HEK293 (cell line): ENCODE data around the gene C1QTNF1.

ENCODE experiments used
- CTCF ChIA-PET: fragments of 350-600 bp; formaldehyde crosslinking; extraction: SDS; loops from one replicate; lab custom pipeline; 2021; ENCODE audit warnings: antibody characterized with exemption; lab: Yijun Ruan, JAX
- POLR2A ChIA-PET: fragments of 300-600 bp; formaldehyde crosslinking; extraction: SDS; loops from one replicate; lab custom pipeline; 2020; ENCODE audit warnings: antibody characterized with exemption, inconsistent platforms; lab: Yijun Ruan, JAX
- H3K27ac ChIP-seq: fragments of 200-500 bp; sonication (Bioruptor generic); 2 replicates; pipeline ENCODE4 v1.5.1; 2014; ENCODE audit warnings: low read depth, low read length, control low read depth, inconsistent platforms; ENCODE audit errors: extremely low read depth
- H3K36me3 ChIP-seq, 2 experiments: fragments of 200-500 bp in 1 of 2; sonication (Bioruptor generic) in 1 of 2; 1 replicate in 1 of 2; 2 replicates in 1 of 2; pipeline ENCODE4 v1.5.1; 2014 to 2017; ENCODE audit warnings: inconsistent platforms in 2 of 2, low read length in 2 of 2; ENCODE audit not compliant: control insufficient read depth in 2 of 2, insufficient read depth in 1 of 2
- H3K4me1 ChIP-seq: fragments of 200-500 bp; sonication (Bioruptor generic); 2 replicates; pipeline ENCODE4 v1.5.1; 2014; ENCODE audit warnings: mild to moderate bottlenecking, low read length, inconsistent platforms; ENCODE audit not compliant: control insufficient read depth, insufficient read depth
- H3K4me3 ChIP-seq: 2 replicates; pipeline ENCODE4 v1.5.1; 2011; ENCODE audit warnings: low read depth, mild to moderate bottlenecking, control low read depth, low read length, moderate library complexity
- H3K9me3 ChIP-seq: fragments of 200-500 bp; sonication (Bioruptor generic); 2 replicates; pipeline ENCODE4 v1.5.1; 2014; ENCODE audit warnings: low read depth, low read length, inconsistent platforms; ENCODE audit not compliant: control insufficient read depth, insufficient read depth
- GLIS2 ChIP-seq: fragments of 450-650 bp; formaldehyde crosslinking; IDR thresholded peaks from 2 replicates; pipeline ENCODE4 v1.5.1; 2016; ENCODE audit warnings: missing biosample characterization, missing genetic modification characterization
- HOXD13 ChIP-seq: sonication (generic); formaldehyde crosslinking; IDR thresholded peaks from 2 replicates; pipeline ENCODE4 v1.8.0; 2022; ENCODE audit warnings: missing genetic modification reagents, borderline replicate concordance
- IKZF3 ChIP-seq: fragments of 450-650 bp; IDR thresholded peaks from 2 replicates; pipeline ENCODE4 v1.5.0; 2018; ENCODE audit warnings: missing biosample characterization, mild to moderate bottlenecking, missing genetic modification characterization, moderate library complexity
- KLF8 ChIP-seq: fragments of 450-650 bp; formaldehyde crosslinking; IDR thresholded peaks from 2 replicates; pipeline ENCODE4 v1.5.1; 2016; ENCODE audit warnings: missing biosample characterization, missing genetic modification characterization
- ZBTB17 ChIP-seq: fragments of 450-650 bp; formaldehyde crosslinking; IDR thresholded peaks from 2 replicates; pipeline ENCODE4 v1.5.1; 2016; ENCODE audit warnings: missing biosample characterization, missing genetic modification characterization
- ZBTB20 ChIP-seq: fragments of 450-650 bp; formaldehyde crosslinking; IDR thresholded peaks from 2 replicates; pipeline ENCODE4 v1.5.1; 2016; ENCODE audit warnings: missing biosample characterization, missing genetic modification characterization
- ZBTB48 ChIP-seq: fragments of 450-650 bp; formaldehyde crosslinking; IDR thresholded peaks from 2 replicates; pipeline ENCODE4 v1.5.1; 2016; ENCODE audit warnings: missing biosample characterization, missing genetic modification characterization
- ZFP37 ChIP-seq: fragments of 450-650 bp; formaldehyde crosslinking; IDR thresholded peaks from 2 replicates; pipeline ENCODE4 v1.5.1; 2016; ENCODE audit warnings: missing biosample characterization, missing genetic modification characterization
- ZNF214 ChIP-seq: fragments of 450-650 bp; formaldehyde crosslinking; IDR thresholded peaks from 2 replicates; pipeline ENCODE4 v1.5.1; 2017; ENCODE audit warnings: missing biosample characterization, mild to moderate bottlenecking, missing genetic modification characterization, borderline replicate concordance
- ZNF350 ChIP-seq: fragments of 450-650 bp; formaldehyde crosslinking; IDR thresholded peaks from 2 replicates; pipeline ENCODE4 v1.5.0; 2017; ENCODE audit warnings: missing biosample characterization, mild to moderate bottlenecking, missing genetic modification characterization
- ZNF394 ChIP-seq: fragments of 450-650 bp; formaldehyde crosslinking; IDR thresholded peaks from 2 replicates; pipeline ENCODE4 v1.5.1; 2016; ENCODE audit warnings: missing biosample characterization, missing genetic modification characterization, mild to moderate bottlenecking, moderate library complexity, borderline replicate concordance
- ZNF473 ChIP-seq: fragments of 450-650 bp; formaldehyde crosslinking; IDR thresholded peaks from 2 replicates; pipeline ENCODE4 v1.5.1; 2017; ENCODE audit warnings: missing biosample characterization, missing genetic modification characterization
- ZNF561 ChIP-seq: fragments of 450-650 bp; IDR thresholded peaks from 2 replicates; pipeline ENCODE4 v1.5.1; 2018; ENCODE audit warnings: missing biosample characterization, missing genetic modification characterization, borderline replicate concordance
- ZNF571 ChIP-seq: fragments of 450-650 bp; formaldehyde crosslinking; IDR thresholded peaks from 2 replicates; pipeline ENCODE4 v1.5.0; 2017; ENCODE audit warnings: missing biosample characterization, missing genetic modification characterization
- ZNF654 ChIP-seq: fragments of 450-650 bp; formaldehyde crosslinking; IDR thresholded peaks from 2 replicates; pipeline ENCODE4 v1.5.1; 2016; ENCODE audit warnings: low read depth, missing biosample characterization, missing genetic modification characterization
- ZNF660 ChIP-seq: fragments of 450-650 bp; IDR thresholded peaks from 2 replicates; pipeline ENCODE4 v1.5.1; 2018; ENCODE audit warnings: missing biosample characterization, mild to moderate bottlenecking, missing genetic modification characterization
- ZNF664 ChIP-seq: fragments of 450-650 bp; formaldehyde crosslinking; IDR thresholded peaks from 2 replicates; pipeline ENCODE4 v1.5.1; 2016; ENCODE audit warnings: missing biosample characterization, missing genetic modification characterization
- ZNF768 ChIP-seq: fragments of 450-650 bp; formaldehyde crosslinking; IDR thresholded peaks from 2 replicates; pipeline ENCODE4 v1.5.1; 2018; ENCODE audit warnings: missing biosample characterization, mild to moderate bottlenecking, missing genetic modification characterization
- ZSCAN30 ChIP-seq: fragments of 450-650 bp; IDR thresholded peaks from 2 replicates; pipeline ENCODE4 v1.5.1; 2018; ENCODE audit warnings: missing biosample characterization, mild to moderate bottlenecking, missing genetic modification characterization, moderate library complexity
- TF ChIP-seq, protein P1 (sequence below): fragments of 450-650 bp; formaldehyde crosslinking; IDR thresholded peaks from 2 replicates; pipeline ENCODE4 v1.5.1; 2016; ENCODE audit warnings: missing biosample characterization, missing genetic modification characterization
- TF ChIP-seq, protein P2 (sequence below): fragments of 450-650 bp; formaldehyde crosslinking; IDR thresholded peaks from 2 replicates; pipeline ENCODE4 v1.5.1; 2016; ENCODE audit warnings: missing biosample characterization, missing genetic modification characterization
- TF ChIP-seq, protein P3 (sequence below): fragments of 450-650 bp; formaldehyde crosslinking; IDR thresholded peaks from 2 replicates; pipeline ENCODE4 v1.5.1; 2016; ENCODE audit warnings: missing biosample characterization, missing genetic modification characterization
- TF ChIP-seq, protein P4 (sequence below): fragments of 450-650 bp; formaldehyde crosslinking; IDR thresholded peaks from 2 replicates; pipeline ENCODE4 v1.5.1; 2017; ENCODE audit warnings: missing biosample characterization, missing genetic modification characterization
- TF ChIP-seq, protein P5 (sequence below): sonication (generic); formaldehyde crosslinking; IDR thresholded peaks from 2 replicates; pipeline ENCODE4 v1.8.1; 2022; ENCODE audit warnings: mild to moderate bottlenecking, moderate library complexity, missing genetic modification reagents

Gene C1QTNF1

DNA sequence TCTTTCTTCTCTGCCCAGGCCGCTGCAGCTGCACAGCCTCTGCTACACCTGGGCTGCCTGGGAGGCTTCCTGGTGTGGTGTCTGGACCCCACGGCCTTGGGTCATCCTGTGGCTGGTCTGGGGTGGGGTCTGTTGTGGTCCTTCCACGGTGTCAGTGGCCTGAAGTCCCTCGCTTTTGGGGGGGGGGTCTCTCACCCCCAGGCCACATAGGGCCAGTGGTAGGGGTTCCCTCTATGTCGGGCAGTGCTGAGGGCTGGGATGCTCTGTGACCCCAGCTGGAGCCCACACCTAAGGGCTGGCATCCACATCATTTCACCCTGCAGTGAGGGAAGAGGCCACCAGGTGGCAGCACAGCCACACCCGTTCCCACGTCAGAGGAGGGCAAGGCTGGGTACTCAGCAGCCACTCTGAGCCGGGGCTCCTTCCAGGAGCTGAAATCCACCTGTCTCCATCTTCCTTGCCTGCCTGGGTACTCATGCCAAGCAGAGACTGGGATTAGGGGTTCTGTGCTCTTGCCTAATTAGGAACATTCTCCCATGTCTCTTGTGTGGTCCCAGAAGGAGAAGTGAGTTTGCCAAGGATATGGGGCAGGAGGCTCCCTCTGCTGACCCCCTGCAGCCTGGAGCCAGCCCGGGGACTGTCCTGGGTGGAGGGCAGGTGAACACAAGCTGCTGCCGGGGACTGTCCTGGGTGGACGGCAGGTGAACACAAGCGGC is 63.6 kb downstream of the C1QTNF1 start:
- H3K9me3 ChIP-seq = no peaks in the 10 kb centered on the region
- H3K4me3 ChIP-seq = no peak overlapping the region
- CTCF ChIA-PET = interaction anchor here (0.5 to 15.1 kb wide), 49 partner anchors 8 to 1607 kb away, joined by 3 to 346 read pairs (median 5); partner anchors contain the start of gene ENGASE
- no peak overlapping the region for H3K27ac ChIP-seq
- no peaks in the 10 kb centered on the region for H3K4me1 ChIP-seq
- TF ChIP-seq, protein P1, sequence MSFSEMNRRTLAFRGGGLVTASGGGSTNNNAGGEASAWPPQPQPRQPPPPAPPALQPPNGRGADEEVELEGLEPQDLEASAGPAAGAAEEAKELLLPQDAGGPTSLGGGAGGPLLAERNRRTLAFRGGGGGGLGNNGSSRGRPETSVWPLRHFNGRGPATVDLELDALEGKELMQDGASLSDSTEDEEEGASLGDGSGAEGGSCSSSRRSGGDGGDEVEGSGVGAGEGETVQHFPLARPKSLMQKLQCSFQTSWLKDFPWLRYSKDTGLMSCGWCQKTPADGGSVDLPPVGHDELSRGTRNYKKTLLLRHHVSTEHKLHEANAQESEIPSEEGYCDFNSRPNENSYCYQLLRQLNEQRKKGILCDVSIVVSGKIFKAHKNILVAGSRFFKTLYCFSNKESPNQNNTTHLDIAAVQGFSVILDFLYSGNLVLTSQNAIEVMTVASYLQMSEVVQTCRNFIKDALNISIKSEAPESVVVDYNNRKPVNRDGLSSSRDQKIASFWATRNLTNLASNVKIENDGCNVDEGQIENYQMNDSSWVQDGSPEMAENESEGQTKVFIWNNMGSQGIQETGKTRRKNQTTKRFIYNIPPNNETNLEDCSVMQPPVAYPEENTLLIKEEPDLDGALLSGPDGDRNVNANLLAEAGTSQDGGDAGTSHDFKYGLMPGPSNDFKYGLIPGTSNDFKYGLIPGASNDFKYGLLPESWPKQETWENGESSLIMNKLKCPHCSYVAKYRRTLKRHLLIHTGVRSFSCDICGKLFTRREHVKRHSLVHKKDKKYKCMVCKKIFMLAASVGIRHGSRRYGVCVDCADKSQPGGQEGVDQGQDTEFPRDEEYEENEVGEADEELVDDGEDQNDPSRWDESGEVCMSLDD (tag by site-specific recombination) = no peak
- peak; percentile 62; the same call in 1 of the 2 replicates for TF ChIP-seq GLIS2 (tag by site-specific recombination)
- no peak for TF ChIP-seq ZNF214 (tag by site-specific recombination)
- TF ChIP-seq, protein P2, sequence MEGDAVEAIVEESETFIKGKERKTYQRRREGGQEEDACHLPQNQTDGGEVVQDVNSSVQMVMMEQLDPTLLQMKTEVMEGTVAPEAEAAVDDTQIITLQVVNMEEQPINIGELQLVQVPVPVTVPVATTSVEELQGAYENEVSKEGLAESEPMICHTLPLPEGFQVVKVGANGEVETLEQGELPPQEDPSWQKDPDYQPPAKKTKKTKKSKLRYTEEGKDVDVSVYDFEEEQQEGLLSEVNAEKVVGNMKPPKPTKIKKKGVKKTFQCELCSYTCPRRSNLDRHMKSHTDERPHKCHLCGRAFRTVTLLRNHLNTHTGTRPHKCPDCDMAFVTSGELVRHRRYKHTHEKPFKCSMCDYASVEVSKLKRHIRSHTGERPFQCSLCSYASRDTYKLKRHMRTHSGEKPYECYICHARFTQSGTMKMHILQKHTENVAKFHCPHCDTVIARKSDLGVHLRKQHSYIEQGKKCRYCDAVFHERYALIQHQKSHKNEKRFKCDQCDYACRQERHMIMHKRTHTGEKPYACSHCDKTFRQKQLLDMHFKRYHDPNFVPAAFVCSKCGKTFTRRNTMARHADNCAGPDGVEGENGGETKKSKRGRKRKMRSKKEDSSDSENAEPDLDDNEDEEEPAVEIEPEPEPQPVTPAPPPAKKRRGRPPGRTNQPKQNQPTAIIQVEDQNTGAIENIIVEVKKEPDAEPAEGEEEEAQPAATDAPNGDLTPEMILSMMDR (tag by site-specific recombination) = peak; percentile 91
- TF ChIP-seq KLF8 (tag by site-specific recombination) = 0 out of 2 replicates have a peak, but pooled peaks have one; percentile 26
- TF ChIP-seq ZNF768 (tag by site-specific recombination) = 0 out of 2 replicates have a peak, but pooled peaks have one; percentile 22
- peak; percentile 61 for TF ChIP-seq ZBTB17
- TF ChIP-seq, protein P3, sequence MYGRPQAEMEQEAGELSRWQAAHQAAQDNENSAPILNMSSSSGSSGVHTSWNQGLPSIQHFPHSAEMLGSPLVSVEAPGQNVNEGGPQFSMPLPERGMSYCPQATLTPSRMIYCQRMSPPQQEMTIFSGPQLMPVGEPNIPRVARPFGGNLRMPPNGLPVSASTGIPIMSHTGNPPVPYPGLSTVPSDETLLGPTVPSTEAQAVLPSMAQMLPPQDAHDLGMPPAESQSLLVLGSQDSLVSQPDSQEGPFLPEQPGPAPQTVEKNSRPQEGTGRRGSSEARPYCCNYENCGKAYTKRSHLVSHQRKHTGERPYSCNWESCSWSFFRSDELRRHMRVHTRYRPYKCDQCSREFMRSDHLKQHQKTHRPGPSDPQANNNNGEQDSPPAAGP (tag by site-specific recombination) = 0 out of 2 replicates have a peak, but pooled peaks have one; percentile 43
- no peak for TF ChIP-seq ZNF571 (tag by site-specific recombination)
- 0 out of 2 replicates have a peak, but pooled peaks have one; percentile 23 for TF ChIP-seq ZNF561 (tag by site-specific recombination)
- TF ChIP-seq IKZF3 = 0 out of 2 replicates have a peak, but pooled peaks have one; percentile 50
- TF ChIP-seq, protein P4, sequence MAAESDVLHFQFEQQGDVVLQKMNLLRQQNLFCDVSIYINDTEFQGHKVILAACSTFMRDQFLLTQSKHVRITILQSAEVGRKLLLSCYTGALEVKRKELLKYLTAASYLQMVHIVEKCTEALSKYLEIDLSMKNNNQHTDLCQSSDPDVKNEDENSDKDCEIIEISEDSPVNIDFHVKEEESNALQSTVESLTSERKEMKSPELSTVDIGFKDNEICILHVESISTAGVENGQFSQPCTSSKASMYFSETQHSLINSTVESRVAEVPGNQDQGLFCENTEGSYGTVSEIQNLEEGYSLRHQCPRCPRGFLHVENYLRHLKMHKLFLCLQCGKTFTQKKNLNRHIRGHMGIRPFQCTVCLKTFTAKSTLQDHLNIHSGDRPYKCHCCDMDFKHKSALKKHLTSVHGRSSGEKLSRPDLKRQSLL (tag by site-specific recombination) = peak; percentile 50
- TF ChIP-seq ZNF350 (tag by site-specific recombination) = no peak
- 0 out of 2 replicates have a peak, but pooled peaks have one; percentile 40 for TF ChIP-seq ZFP37 (tag by site-specific recombination)
- TF ChIP-seq ZNF654 = peak; percentile 74
- no peak for TF ChIP-seq ZBTB20 (tag by site-specific recombination)
- no peak for TF ChIP-seq ZNF664 (tag by site-specific recombination)
- TF ChIP-seq ZNF660 (tag by site-specific recombination) = 0 out of 2 replicates have a peak, but pooled peaks have one; percentile 15
- TF ChIP-seq ZNF473 (tag by site-specific recombination) = no peak
- TF ChIP-seq ZSCAN30 (tag by site-specific recombination) = no peak
- TF ChIP-seq, protein P5, sequence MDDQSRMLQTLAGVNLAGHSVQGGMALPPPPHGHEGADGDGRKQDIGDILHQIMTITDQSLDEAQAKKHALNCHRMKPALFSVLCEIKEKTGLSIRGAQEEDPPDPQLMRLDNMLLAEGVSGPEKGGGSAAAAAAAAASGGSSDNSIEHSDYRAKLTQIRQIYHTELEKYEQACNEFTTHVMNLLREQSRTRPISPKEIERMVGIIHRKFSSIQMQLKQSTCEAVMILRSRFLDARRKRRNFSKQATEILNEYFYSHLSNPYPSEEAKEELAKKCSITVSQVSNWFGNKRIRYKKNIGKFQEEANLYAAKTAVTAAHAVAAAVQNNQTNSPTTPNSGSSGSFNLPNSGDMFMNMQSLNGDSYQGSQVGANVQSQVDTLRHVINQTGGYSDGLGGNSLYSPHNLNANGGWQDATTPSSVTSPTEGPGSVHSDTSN = 0 out of 2 replicates have a peak, but pooled peaks have one; percentile 31
- 0 out of 2 replicates have a peak, but pooled peaks have one; percentile 17 for TF ChIP-seq ZBTB48 (tag by site-specific recombination)
- 0 out of 2 replicates have a peak, but pooled peaks have one; percentile 12 for TF ChIP-seq ZNF394 (tag by site-specific recombination)
- TF ChIP-seq HOXD13 = no peak
- POLR2A ChIA-PET = interaction anchor here (0.8 to 1.2 kb wide), 2 partner anchors 25 to 301 kb away, joined by 3 read pairs; no protein-coding TSS in a partner anchor
- peaks cover 0 to 58% of the 10 kb centered on the region in 2 experiments; a peak in 2 of 3 replicates for H3K36me3 ChIP-seq
